ENCODE measurements around the gene SMG6.
A peak's percentile ranks its signal among the peaks of the same experiment; 100 is the strongest.

DNA sequence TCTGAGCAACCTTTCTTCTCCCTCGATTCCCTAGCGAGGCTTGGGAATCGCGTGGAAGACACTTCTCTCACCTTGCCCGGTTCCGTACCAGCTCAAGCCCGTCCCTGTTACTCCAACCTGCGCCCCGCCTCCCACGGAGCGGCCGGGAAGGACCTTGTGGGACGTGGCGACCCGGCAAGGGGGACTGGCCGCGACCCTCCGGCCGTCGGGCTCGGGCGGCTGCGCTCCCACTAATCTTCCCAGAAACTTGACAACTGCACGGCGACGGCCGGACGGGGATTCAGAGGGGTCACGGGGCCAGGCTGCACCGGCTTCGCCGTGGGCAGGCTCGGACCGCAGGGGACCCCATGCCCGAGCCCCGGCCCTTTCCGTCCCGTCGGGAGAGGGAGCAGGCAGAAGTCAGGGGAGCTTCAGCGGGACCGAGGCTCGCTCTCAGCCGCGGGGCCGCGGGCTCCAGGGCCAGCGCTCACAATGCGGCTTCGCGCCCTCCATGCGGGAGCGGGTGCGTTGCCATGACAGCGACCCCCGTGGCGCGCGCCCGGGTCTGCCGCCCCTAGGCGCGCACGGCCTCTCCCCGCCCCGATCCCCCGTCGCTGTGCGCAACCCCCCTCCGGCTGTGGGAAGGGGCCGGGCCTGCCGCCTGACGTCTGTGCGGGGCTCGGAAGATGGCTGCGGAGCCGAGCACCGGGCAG is 33.4 kb upstream of the SMG6 start, which contains the start of gene SGSM2:
- TF ChIP-seq, protein P1, sequence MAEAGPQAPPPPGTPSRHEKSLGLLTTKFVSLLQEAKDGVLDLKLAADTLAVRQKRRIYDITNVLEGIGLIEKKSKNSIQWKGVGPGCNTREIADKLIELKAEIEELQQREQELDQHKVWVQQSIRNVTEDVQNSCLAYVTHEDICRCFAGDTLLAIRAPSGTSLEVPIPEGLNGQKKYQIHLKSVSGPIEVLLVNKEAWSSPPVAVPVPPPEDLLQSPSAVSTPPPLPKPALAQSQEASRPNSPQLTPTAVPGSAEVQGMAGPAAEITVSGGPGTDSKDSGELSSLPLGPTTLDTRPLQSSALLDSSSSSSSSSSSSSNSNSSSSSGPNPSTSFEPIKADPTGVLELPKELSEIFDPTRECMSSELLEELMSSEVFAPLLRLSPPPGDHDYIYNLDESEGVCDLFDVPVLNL (CRISPR knock-in tag; IDR thresholded peaks at IDR 0.05; ENCODE audit: borderline replicate concordance, low read depth) = 0 out of 2 replicates have a peak, but pooled peaks have one; percentile 18
- peak; percentile 39; the same call in 1 of the 2 replicates for TF ChIP-seq SP1 (CRISPR knock-in tag; conservative IDR thresholded peaks at IDR 0.05)
- TF ChIP-seq NFE2L1 (CRISPR knock-in tag; IDR thresholded peaks at IDR 0.05) = no peak
- TF ChIP-seq, protein P2, sequence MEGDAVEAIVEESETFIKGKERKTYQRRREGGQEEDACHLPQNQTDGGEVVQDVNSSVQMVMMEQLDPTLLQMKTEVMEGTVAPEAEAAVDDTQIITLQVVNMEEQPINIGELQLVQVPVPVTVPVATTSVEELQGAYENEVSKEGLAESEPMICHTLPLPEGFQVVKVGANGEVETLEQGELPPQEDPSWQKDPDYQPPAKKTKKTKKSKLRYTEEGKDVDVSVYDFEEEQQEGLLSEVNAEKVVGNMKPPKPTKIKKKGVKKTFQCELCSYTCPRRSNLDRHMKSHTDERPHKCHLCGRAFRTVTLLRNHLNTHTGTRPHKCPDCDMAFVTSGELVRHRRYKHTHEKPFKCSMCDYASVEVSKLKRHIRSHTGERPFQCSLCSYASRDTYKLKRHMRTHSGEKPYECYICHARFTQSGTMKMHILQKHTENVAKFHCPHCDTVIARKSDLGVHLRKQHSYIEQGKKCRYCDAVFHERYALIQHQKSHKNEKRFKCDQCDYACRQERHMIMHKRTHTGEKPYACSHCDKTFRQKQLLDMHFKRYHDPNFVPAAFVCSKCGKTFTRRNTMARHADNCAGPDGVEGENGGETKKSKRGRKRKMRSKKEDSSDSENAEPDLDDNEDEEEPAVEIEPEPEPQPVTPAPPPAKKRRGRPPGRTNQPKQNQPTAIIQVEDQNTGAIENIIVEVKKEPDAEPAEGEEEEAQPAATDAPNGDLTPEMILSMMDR (IDR thresholded peaks at IDR 0.05) = no peak
- TF ChIP-seq, protein P3, sequence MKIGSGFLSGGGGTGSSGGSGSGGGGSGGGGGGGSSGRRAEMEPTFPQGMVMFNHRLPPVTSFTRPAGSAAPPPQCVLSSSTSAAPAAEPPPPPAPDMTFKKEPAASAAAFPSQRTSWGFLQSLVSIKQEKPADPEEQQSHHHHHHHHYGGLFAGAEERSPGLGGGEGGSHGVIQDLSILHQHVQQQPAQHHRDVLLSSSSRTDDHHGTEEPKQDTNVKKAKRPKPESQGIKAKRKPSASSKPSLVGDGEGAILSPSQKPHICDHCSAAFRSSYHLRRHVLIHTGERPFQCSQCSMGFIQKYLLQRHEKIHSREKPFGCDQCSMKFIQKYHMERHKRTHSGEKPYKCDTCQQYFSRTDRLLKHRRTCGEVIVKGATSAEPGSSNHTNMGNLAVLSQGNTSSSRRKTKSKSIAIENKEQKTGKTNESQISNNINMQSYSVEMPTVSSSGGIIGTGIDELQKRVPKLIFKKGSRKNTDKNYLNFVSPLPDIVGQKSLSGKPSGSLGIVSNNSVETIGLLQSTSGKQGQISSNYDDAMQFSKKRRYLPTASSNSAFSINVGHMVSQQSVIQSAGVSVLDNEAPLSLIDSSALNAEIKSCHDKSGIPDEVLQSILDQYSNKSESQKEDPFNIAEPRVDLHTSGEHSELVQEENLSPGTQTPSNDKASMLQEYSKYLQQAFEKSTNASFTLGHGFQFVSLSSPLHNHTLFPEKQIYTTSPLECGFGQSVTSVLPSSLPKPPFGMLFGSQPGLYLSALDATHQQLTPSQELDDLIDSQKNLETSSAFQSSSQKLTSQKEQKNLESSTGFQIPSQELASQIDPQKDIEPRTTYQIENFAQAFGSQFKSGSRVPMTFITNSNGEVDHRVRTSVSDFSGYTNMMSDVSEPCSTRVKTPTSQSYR (CRISPR knock-in tag; IDR thresholded peaks at IDR 0.05) = no peak
- no peak for TF ChIP-seq SMAD3 (CRISPR knock-in tag; IDR thresholded peaks at IDR 0.05; ENCODE audit: borderline replicate concordance)
- no peak for TF ChIP-seq ZBTB21 (CRISPR knock-in tag; IDR thresholded peaks at IDR 0.05; ENCODE audit: borderline replicate concordance)
- TF ChIP-seq TEAD1 (CRISPR knock-in tag; IDR thresholded peaks at IDR 0.05) = no peak
- TF ChIP-seq, protein P4, sequence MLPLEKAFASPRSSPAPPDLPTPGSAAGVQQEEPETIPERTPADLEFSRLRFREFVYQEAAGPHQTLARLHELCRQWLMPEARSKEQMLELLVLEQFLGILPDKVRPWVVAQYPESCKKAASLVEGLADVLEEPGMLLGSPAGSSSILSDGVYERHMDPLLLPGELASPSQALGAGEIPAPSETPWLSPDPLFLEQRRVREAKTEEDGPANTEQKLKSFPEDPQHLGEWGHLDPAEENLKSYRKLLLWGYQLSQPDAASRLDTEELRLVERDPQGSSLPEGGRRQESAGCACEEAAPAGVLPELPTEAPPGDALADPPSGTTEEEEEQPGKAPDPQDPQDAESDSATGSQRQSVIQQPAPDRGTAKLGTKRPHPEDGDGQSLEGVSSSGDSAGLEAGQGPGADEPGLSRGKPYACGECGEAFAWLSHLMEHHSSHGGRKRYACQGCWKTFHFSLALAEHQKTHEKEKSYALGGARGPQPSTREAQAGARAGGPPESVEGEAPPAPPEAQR (CRISPR knock-in tag; IDR thresholded peaks at IDR 0.05) = no peak
- TF ChIP-seq ZNF263 (CRISPR knock-in tag; IDR thresholded peaks at IDR 0.05; ENCODE audit: low read depth) = no peak

Measured in WTC11 (cell line).